Measurements from ENCODE around the gene TRMT1. TPM values are rescaled to one million over a fixed set of nuclear protein-coding genes. Genes with fewer than 3 reads are reported as not detected.

Gene TRMT1
- total and polyA plus RNA-seq, 2 of the 8 experiments (the other 6 are each of a cell fraction or from before 2014, with no cell fraction given) = 77.4 to 99.3 TPM

DNA sequence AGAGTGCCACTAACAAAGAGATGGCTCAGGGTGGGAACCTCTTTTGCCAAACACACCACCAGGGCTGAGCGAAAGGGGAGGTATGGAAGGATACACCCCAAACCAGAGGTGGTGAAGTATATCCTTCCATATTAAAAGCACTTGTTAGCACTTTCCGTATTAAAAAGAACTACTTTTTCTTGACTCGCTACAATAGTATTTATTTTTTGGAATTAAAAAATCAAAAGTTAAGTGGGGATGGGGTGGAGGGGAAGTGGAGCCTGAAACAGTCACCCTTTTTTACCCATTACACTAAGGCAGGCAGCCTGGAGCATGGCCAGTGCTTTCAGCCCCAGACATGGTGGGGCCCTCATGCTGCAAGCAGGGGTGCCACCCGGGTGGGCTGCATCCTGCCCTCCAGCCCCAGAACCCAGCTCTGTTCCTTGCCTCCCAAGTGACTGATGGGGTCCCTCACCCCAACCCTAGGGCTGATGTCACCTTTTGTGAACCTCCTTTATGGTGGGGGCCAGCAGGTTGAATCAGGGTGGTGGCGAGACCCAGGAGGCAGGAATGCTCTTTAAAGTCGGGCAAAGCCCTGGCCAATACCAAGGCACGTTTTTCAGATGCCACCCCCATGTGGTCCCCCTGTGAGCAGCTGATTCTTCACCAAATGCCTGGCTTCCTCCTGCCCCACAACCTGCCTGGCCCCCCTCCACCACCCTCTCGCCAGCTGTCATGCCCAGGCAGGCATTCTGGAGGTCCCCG is 44.9 kb downstream of the TRMT1 start (continued):
- TF ChIP-seq, protein P1, sequence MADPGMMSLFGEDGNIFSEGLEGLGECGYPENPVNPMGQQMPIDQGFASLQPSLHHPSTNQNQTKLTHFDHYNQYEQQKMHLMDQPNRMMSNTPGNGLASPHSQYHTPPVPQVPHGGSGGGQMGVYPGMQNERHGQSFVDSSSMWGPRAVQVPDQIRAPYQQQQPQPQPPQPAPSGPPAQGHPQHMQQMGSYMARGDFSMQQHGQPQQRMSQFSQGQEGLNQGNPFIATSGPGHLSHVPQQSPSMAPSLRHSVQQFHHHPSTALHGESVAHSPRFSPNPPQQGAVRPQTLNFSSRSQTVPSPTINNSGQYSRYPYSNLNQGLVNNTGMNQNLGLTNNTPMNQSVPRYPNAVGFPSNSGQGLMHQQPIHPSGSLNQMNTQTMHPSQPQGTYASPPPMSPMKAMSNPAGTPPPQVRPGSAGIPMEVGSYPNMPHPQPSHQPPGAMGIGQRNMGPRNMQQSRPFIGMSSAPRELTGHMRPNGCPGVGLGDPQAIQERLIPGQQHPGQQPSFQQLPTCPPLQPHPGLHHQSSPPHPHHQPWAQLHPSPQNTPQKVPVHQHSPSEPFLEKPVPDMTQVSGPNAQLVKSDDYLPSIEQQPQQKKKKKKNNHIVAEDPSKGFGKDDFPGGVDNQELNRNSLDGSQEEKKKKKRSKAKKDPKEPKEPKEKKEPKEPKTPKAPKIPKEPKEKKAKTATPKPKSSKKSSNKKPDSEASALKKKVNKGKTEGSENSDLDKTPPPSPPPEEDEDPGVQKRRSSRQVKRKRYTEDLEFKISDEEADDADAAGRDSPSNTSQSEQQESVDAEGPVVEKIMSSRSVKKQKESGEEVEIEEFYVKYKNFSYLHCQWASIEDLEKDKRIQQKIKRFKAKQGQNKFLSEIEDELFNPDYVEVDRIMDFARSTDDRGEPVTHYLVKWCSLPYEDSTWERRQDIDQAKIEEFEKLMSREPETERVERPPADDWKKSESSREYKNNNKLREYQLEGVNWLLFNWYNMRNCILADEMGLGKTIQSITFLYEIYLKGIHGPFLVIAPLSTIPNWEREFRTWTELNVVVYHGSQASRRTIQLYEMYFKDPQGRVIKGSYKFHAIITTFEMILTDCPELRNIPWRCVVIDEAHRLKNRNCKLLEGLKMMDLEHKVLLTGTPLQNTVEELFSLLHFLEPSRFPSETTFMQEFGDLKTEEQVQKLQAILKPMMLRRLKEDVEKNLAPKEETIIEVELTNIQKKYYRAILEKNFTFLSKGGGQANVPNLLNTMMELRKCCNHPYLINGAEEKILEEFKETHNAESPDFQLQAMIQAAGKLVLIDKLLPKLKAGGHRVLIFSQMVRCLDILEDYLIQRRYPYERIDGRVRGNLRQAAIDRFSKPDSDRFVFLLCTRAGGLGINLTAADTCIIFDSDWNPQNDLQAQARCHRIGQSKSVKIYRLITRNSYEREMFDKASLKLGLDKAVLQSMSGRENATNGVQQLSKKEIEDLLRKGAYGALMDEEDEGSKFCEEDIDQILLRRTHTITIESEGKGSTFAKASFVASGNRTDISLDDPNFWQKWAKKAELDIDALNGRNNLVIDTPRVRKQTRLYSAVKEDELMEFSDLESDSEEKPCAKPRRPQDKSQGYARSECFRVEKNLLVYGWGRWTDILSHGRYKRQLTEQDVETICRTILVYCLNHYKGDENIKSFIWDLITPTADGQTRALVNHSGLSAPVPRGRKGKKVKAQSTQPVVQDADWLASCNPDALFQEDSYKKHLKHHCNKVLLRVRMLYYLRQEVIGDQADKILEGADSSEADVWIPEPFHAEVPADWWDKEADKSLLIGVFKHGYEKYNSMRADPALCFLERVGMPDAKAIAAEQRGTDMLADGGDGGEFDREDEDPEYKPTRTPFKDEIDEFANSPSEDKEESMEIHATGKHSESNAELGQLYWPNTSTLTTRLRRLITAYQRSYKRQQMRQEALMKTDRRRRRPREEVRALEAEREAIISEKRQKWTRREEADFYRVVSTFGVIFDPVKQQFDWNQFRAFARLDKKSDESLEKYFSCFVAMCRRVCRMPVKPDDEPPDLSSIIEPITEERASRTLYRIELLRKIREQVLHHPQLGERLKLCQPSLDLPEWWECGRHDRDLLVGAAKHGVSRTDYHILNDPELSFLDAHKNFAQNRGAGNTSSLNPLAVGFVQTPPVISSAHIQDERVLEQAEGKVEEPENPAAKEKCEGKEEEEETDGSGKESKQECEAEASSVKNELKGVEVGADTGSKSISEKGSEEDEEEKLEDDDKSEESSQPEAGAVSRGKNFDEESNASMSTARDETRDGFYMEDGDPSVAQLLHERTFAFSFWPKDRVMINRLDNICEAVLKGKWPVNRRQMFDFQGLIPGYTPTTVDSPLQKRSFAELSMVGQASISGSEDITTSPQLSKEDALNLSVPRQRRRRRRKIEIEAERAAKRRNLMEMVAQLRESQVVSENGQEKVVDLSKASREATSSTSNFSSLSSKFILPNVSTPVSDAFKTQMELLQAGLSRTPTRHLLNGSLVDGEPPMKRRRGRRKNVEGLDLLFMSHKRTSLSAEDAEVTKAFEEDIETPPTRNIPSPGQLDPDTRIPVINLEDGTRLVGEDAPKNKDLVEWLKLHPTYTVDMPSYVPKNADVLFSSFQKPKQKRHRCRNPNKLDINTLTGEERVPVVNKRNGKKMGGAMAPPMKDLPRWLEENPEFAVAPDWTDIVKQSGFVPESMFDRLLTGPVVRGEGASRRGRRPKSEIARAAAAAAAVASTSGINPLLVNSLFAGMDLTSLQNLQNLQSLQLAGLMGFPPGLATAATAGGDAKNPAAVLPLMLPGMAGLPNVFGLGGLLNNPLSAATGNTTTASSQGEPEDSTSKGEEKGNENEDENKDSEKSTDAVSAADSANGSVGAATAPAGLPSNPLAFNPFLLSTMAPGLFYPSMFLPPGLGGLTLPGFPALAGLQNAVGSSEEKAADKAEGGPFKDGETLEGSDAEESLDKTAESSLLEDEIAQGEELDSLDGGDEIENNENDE (IDR thresholded peaks at IDR 0.05; ENCODE audit: insufficient replicate concordance, low read length) = no peak
- TF ChIP-seq SUZ12 (IDR thresholded peaks at IDR 0.05; ENCODE audit: low read length) = no peak
- TF ChIP-seq JUND (IDR thresholded peaks at IDR 0.05; ENCODE audit: low read length) = no peak
- TF ChIP-seq SRF (IDR thresholded peaks at IDR 0.05; ENCODE audit: low read depth, low read length) = no peak
- TF ChIP-seq POLR2AphosphoS5 (IDR thresholded peaks at IDR 0.05; ENCODE audit: low read depth, low read length) = no peak
- no peak for TF ChIP-seq CEBPB (IDR thresholded peaks at IDR 0.05; ENCODE audit: low read depth, low read length)
- no peak for TF ChIP-seq FOSL1 (IDR thresholded peaks at IDR 0.05; ENCODE audit: insufficient read depth, low read depth, low read length)
- no peak for TF ChIP-seq BCL11A (IDR thresholded peaks at IDR 0.05; ENCODE audit: low read depth in 2 of 2, low read length in 2 of 2)
- TF ChIP-seq CREB1 (IDR thresholded peaks at IDR 0.05) = no peak
- no peak for TF ChIP-seq CBX8 (IDR thresholded peaks at IDR 0.05; ENCODE audit: borderline replicate concordance, low read depth, low read length)

Measured in H1 (cell line).